ENCODE measurements around the gene GHITM. TPM values are rescaled to one million over a fixed set of nuclear protein-coding genes. Genes with fewer than 3 reads are reported as not detected.

GHITM gene
- total and polyA plus RNA-seq, 10 donors: 69.2 to 152 (median 102) TPM

GRCh38 chr10:84137811-84138210 is 1.5 kb upstream of the GHITM start:
- no peak for DNase-seq
- Histone ChIP-seq H3K4me3 (no peak overlapping the region), H3K27me3 (replicated peaks in 1 of 7) (no peaks in the 10 kb centered on the region), H3K27ac (no peak overlapping the region), H3K4me1 (peaks cover 16 to 38% (median 26%) of the 10 kb centered on the region in 6 donors), H3K36me3 (peaks cover 0 to 16% (median 5%) of the 10 kb centered on the region in 6 donors), H3K9me3 (no peaks in the 10 kb centered on the region)
- WGBS, 5 donors: 86 to 95% (median 93%) methylated on average over 2 of the region's 2 CpGs
- intact Hi-C loops (cut with DNase I; ENCODE audit: low total_unique reads): no loop called here
- TF ChIP-seq POLR2AphosphoS5 (IDR thresholded peaks at IDR 0.05) (no peak), POLR2A (IDR thresholded peaks at IDR 0.05) (no peak)
- TF ChIP-seq, protein P1, sequence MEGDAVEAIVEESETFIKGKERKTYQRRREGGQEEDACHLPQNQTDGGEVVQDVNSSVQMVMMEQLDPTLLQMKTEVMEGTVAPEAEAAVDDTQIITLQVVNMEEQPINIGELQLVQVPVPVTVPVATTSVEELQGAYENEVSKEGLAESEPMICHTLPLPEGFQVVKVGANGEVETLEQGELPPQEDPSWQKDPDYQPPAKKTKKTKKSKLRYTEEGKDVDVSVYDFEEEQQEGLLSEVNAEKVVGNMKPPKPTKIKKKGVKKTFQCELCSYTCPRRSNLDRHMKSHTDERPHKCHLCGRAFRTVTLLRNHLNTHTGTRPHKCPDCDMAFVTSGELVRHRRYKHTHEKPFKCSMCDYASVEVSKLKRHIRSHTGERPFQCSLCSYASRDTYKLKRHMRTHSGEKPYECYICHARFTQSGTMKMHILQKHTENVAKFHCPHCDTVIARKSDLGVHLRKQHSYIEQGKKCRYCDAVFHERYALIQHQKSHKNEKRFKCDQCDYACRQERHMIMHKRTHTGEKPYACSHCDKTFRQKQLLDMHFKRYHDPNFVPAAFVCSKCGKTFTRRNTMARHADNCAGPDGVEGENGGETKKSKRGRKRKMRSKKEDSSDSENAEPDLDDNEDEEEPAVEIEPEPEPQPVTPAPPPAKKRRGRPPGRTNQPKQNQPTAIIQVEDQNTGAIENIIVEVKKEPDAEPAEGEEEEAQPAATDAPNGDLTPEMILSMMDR (IDR thresholded peaks at IDR 0.05 in 8 of 11, conservative IDR thresholded peaks at IDR 0.05 in 3 of 11): no peak

DNA sequence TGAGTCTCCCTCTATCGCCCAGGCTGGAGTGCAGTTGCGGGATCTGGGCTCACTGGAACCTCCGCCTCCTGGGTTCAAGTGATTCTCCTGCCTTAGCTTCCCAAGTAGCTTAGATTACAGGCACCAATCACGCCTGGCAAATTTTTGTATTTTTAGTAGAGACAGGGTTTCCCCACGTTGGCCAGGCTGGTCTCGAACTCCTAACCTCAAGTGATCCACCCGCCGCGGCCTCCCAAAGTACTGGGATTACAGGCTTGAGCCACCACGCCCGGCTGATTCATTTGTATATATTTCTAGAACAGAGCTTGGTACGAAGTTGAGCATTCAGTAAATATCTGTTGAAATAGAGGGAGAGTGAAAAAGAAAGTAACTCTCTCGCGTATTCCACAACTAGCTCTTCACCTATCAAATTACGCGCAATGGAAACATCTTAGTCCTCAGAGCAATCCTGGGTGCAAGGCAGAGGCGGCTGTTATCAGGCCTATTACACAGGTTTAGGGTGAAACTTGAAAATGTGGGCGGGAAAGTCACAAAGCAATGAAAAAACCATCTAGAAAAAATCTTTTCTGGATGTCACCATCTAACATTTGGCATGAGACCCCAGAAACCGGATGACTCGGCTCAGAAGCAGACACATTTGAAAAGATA is 707 bp upstream of the GHITM start:
- intact Hi-C loops (cut with DNase I; ENCODE audit: low total_unique reads): no loop called here
- H3K4me3 ChIP-seq: peak overlapping the region; percentile 19 to 96 (median 83)
- H3K27me3 ChIP-seq (replicated peaks in 1 of 7): no peaks in the 10 kb centered on the region
- peaks cover under 1 to 24% (median 13%) of the 10 kb centered on the region in 6 donors for H3K36me3 ChIP-seq
- H3K27ac ChIP-seq: peak overlapping the region; percentile 95 to 100 (median 98)
- peak; percentile 87 for DNase-seq
- TF ChIP-seq POLR2A (IDR thresholded peaks at IDR 0.05): no peak
- TF ChIP-seq POLR2AphosphoS5 (IDR thresholded peaks at IDR 0.05): no peak
- TF ChIP-seq, protein P1 (IDR thresholded peaks at IDR 0.05 in 8 of 11, conservative IDR thresholded peaks at IDR 0.05 in 3 of 11): no peak
- no peaks in the 10 kb centered on the region for H3K9me3 ChIP-seq
- peaks cover 16 to 44% (median 26%) of the 10 kb centered on the region in 6 donors for H3K4me1 ChIP-seq
- WGBS, 5 donors: 69 to 78% (median 72%) methylated on average over 20 of the region's 20 CpGs

DNA sequence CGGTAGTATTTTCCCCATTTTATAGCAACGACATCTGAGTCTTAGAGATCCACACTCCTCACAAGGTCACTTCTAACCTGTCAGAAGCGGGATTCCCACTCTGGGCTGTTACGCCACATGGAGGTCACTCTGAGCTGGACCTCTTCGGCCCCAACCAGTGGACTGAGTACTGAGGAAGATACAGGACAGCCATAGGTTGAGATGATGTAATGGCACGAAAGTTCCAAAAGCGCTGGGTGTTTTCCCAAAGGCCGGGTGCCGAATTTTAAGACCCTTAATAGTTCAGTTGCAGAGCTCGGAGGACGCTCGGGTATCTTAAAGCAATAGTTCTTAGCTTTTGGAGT is 699 bp downstream of the GHITM start:
- Histone ChIP-seq H3K9me3 (no peaks in the 10 kb centered on the region), H3K4me3 (peak overlapping the region; percentile 61 to 96 (median 86)), H3K36me3 (peaks cover 7 to 38% (median 27%) of the 10 kb centered on the region in 6 donors), H3K27me3 (replicated peaks in 1 of 7) (no peaks in the 10 kb centered on the region), H3K4me1 (peaks cover 16 to 44% (median 26%) of the 10 kb centered on the region in 6 donors), H3K27ac (peak overlapping the region; percentile 95 to 100 (median 98))
- peak; percentile 78 for DNase-seq
- WGBS, 5 donors: 6 to 18% (median 10%) methylated on average over 12 of the region's 12 CpGs
- TF ChIP-seq, protein P1 (IDR thresholded peaks at IDR 0.05 in 8 of 11, conservative IDR thresholded peaks at IDR 0.05 in 3 of 11): no peak
- no peak for TF ChIP-seq POLR2AphosphoS5 (IDR thresholded peaks at IDR 0.05)
- TF ChIP-seq POLR2A (IDR thresholded peaks at IDR 0.05): no peak
- intact Hi-C loops (cut with DNase I; ENCODE audit: low total_unique reads): no loop called here

DNA sequence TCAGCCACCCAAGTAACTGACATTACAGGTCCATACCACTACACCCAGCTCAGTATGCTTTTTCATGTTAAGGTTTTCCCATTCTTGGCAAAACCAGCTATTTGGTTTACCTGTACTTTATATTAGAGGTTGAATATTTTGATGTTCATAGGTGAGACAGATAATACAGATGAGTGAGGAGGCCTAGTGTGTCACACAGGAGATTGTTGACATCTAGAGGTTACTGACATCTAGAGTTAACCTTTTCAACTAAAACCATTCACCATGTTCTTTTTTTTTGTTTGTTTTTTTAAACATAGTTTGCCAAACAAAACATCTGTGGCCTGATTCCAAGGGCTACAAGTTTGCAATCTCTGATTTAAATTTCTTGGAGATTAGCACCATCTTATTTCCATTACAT is 8.0 kb downstream of the GHITM start:
- intact Hi-C loops (cut with DNase I; ENCODE audit: low total_unique reads): no loop called here
- Histone ChIP-seq H3K27me3 (replicated peaks in 1 of 7) (no peaks in the 10 kb centered on the region), H3K36me3 (peaks cover 9 to 100% (median 92%) of the 10 kb centered on the region in 6 donors), H3K9me3 (no peaks in the 10 kb centered on the region), H3K4me1 (peaks cover 0 to 20% (median 2%) of the 10 kb centered on the region in 6 donors), H3K4me3 (no peak overlapping the region), H3K27ac (no peak overlapping the region)
- DNase-seq: no peak
- TF ChIP-seq POLR2AphosphoS5 (IDR thresholded peaks at IDR 0.05) (no peak), POLR2A (IDR thresholded peaks at IDR 0.05) (no peak)
- TF ChIP-seq, protein P1 (IDR thresholded peaks at IDR 0.05 in 8 of 11, conservative IDR thresholded peaks at IDR 0.05 in 3 of 11): no peak

Data from spleen (tissue), 11 donors.